ENCODE results near the gene SF3A2.
A peak's percentile ranks its signal among the peaks of the same experiment; 100 is the strongest.

Gene SF3A2

GRCh38 chr19:2242816-2243215, 6.2 kb downstream of the SF3A2 start:
- no peak for DNase-seq

GRCh38 chr19:2243274-2244124, 6.9 kb downstream of the SF3A2 start:
- DNase-seq = no peak

GRCh38 chr19:2244125-2244411, 7.4 kb downstream of the SF3A2 start:
- DNase-seq = no peak

GRCh38 chr19:2244486-2244885, 7.9 kb downstream of the SF3A2 start:
- no peak for DNase-seq

GRCh38 chr19:2245273-2245672, 8.6 kb downstream of the SF3A2 start:
- no peak for DNase-seq

GRCh38 chr19:2246014-2246620, 9.5 kb downstream of the SF3A2 start:
- DNase-seq = no peak

- no peak for DNase-seq
These were observed 10.3 kb downstream of the SF3A2 start for GRCh38 chr19:2246801-2247361.

GRCh38 chr19:2247433-2248101, 10.9 kb downstream of the SF3A2 start:
- no peak for DNase-seq

- DNase-seq = no peak
These were observed 11.7 kb downstream of the SF3A2 start for GRCh38 chr19:2248136-2249009.

GRCh38 chr19:2249010-2249866, 12.6 kb downstream of the SF3A2 start, which contains the start of gene AMH:
Gene AMH (plus strand): TSS chr19:2249323. CDS start chr19:2249333, 10 bp downstream.
- DNase-seq = no peak

- no peak for DNase-seq
These were observed 13.5 kb downstream of the SF3A2 start for GRCh38 chr19:2249880-2250765.

GRCh38 chr19:2250766-2251105, 14.1 kb downstream of the SF3A2 start:
- DNase-seq = no peak

- no peak for DNase-seq
These were observed 14.8 kb downstream of the SF3A2 start for GRCh38 chr19:2251106-2252054.

GRCh38 chr19:2252055-2252796, 15.6 kb downstream of the SF3A2 start:
- no peak for DNase-seq

GRCh38 chr19:2252797-2253105, 16.1 kb downstream of the SF3A2 start:
- no peak for DNase-seq

- DNase-seq = peak in 2 of 4 experiments; percentile 43 to 47
These were observed 16.8 kb downstream of the SF3A2 start for GRCh38 chr19:2253106-2254063.

- DNase-seq = no peak
These were observed 17.6 kb downstream of the SF3A2 start for GRCh38 chr19:2254064-2254872.

Measured in activated CD4-positive, CD25-positive, alpha-beta regulatory T cell (primary cell).